Motor neuron (in vitro differentiated cells): ENCODE results near the gene BMP6. TPM values are rescaled to one million over a fixed set of nuclear protein-coding genes. Genes with fewer than 3 reads are reported as not detected.

ENCODE experiments used
- ATAC-seq, 8 experiments: fragments of 200-7000 bp; cut with Tn5 transposase; replicated peaks in 6 of 8; 2 replicates each; pipeline ENCODE4 v1.8.0; 2021; ENCODE audit warnings: mild to moderate bottlenecking in 8 of 8, moderate library complexity in 8 of 8
- H3K27ac ChIP-seq, 2 donors: fragments of 250-450 bp; sonication (Bioruptor Pico); 2 replicates each; pipeline ENCODE4 v1.9.0; 2021; ENCODE audit warnings: antibody characterized with exemption in 2 of 2, mild to moderate bottlenecking in 2 of 2, moderate library complexity in 1 of 2
- H3K4me1 ChIP-seq, 2 donors: fragments of 250-450 bp; sonication (Bioruptor Pico); replicated peaks in 1 of 2; 2 replicates each; pipeline ENCODE4 v1.6.1; 2021; ENCODE audit warnings: antibody characterized with exemption in 2 of 2, mild to moderate bottlenecking in 2 of 2, moderate library complexity in 1 of 2
- H3K4me3 ChIP-seq, 5 donors: fragments of 250-450 bp; sonication (Bioruptor Pico); 2 replicates each; pipeline ENCODE4 v1.9.0; 2021; ENCODE audit warnings: antibody characterized with exemption in 5 of 5, mild to moderate bottlenecking in 5 of 5, moderate library complexity in 4 of 5
- WGBS, 10 experiments: fragments of 450-650 bp; shearing (Covaris generic); methylation state at CpG; one replicate each; pipeline ENCODE4 v1.0.0; 2022; 5-methylcytosine and 5-hydroxymethylcytosine counted together
- in situ Hi-C, 9 experiments: fragments of 400-800 bp; cut with MboI; loops; one replicate each; pipeline ENCODE4 v1.15.0; 2021; ENCODE audit warnings: low sequenced_read_pairs in 9 of 9, low pct_unique_long_range_greater_than_20kb in 2 of 9; ENCODE audit not compliant: unreplicated experiment in 9 of 9
- total RNA-seq, 8 experiments: library from RNA; unstranded; fragments of 300-600 nt; gene quantifications; 2 replicates each; pipeline versions ENCODE4 v1.2.3 to v1.2.4, GENCODE V29; 2022

BMP6 gene
- total RNA-seq, 8 experiments from 2014 or later: 0.51 to 10.9 (median 1.1) TPM

- WGBS, 10 experiments: 89 to 98% (median 94%) methylated on average over 4 to 9 of the region's 9 CpGs; no CpG with 5 or more reads in 5 of the 10 experiments
- H3K4me1 ChIP-seq: no peaks in the 10 kb centered on the region
- no peak overlapping the region for H3K4me3 ChIP-seq
- ATAC-seq: no peak
- no peak overlapping the region for H3K27ac ChIP-seq
- in situ Hi-C loops: no loop called here
Measured at GRCh38 chr6:7901056-7901455, 175.2 kb downstream of the BMP6 start.

GRCh38 chr6:7901780-7902179 lies 175.9 kb downstream of the BMP6 start:
- ATAC-seq: no peak
- WGBS, 10 experiments: 63 to 100% (median 100%) methylated on average over 1 to 4 of the region's 4 CpGs; no CpG with 5 or more reads in 3 of the 10 experiments
- Histone ChIP-seq H3K4me3 (no peak overlapping the region), H3K4me1 (no peaks in the 10 kb centered on the region), H3K27ac (no peak overlapping the region)
- in situ Hi-C loops: no loop called here

- H3K27ac ChIP-seq: no peak overlapping the region
- 68 to 90% (median 86%) methylated on average over 2 to 7 of the region's 8 CpGs; no CpG with 5 or more reads in 6 of the 10 experiments for WGBS, 10 experiments
- ATAC-seq: no peak
- no peaks in the 10 kb centered on the region for H3K4me1 ChIP-seq
- no peak overlapping the region for H3K4me3 ChIP-seq
- in situ Hi-C loops: no loop called here
Measured at GRCh38 chr6:7902221-7902620, 176.3 kb downstream of the BMP6 start.

GRCh38 chr6:7902867-7903266 lies 177.0 kb downstream of the BMP6 start:
- Histone ChIP-seq H3K4me1 (no peaks in the 10 kb centered on the region), H3K27ac (no peak overlapping the region), H3K4me3 (no peak overlapping the region)
- WGBS, 10 experiments: 92 to 100% (median 100%) methylated on average over 1 of the region's 1 CpG; no CpG with 5 or more reads in 4 of the 10 experiments
- no peak for ATAC-seq
- in situ Hi-C loops: no loop called here

GRCh38 chr6:7903673-7904072 lies 177.8 kb downstream of the BMP6 start:
- 93 to 100% (median 100%) methylated on average over 1 to 3 of the region's 3 CpGs; no CpG with 5 or more reads in 4 of the 10 experiments for WGBS, 10 experiments
- Histone ChIP-seq H3K4me1 (peaks cover 3% of the 10 kb centered on the region in 2 donors), H3K27ac (no peak overlapping the region), H3K4me3 (no peak overlapping the region)
- ATAC-seq: peak in 1 of 8 experiments; percentile 46
- in situ Hi-C loops: no loop called here

- no peak for ATAC-seq
- Histone ChIP-seq H3K4me3 (no peak overlapping the region), H3K27ac (no peak overlapping the region), H3K4me1 (peaks cover 3 to 8% of the 10 kb centered on the region in 2 donors)
- 71 to 100% (median 90%) methylated on average over 1 to 5 of the region's 5 CpGs; no CpG with 5 or more reads in 1 of the 10 experiments for WGBS, 10 experiments
- in situ Hi-C loops: no loop called here
Measured at GRCh38 chr6:7904654-7905319, 178.9 kb downstream of the BMP6 start.

GRCh38 chr6:7905416-7905815 lies 179.5 kb downstream of the BMP6 start:
- 75 to 100% (median 94%) methylated on average over 1 to 2 of the region's 2 CpGs; no CpG with 5 or more reads in 1 of the 10 experiments for WGBS, 10 experiments
- in situ Hi-C loops: no loop called here
- no peak for ATAC-seq

GRCh38 chr6:7906741-7907140 lies 180.8 kb downstream of the BMP6 start:
- Histone ChIP-seq H3K27ac (no peak overlapping the region), H3K4me1 (peaks cover 3 to 8% of the 10 kb centered on the region in 2 donors), H3K4me3 (no peak overlapping the region)
- in situ Hi-C loops: no loop called here
- WGBS, 10 experiments: 80 to 100% (median 93%) methylated on average over 1 to 3 of the region's 4 CpGs; no CpG with 5 or more reads in 1 of the 10 experiments
- no peak for ATAC-seq

More at GRCh38 chr6:7905416-7905815, 179.5 kb downstream of the BMP6 start:
- peaks cover 3 to 8% of the 10 kb centered on the region in 2 donors for H3K4me1 ChIP-seq
- no peak overlapping the region for H3K27ac ChIP-seq
- no peak overlapping the region for H3K4me3 ChIP-seq

GRCh38 chr6:7907159-7907558 lies 181.3 kb downstream of the BMP6 start:
- Histone ChIP-seq H3K4me3 (no peak overlapping the region), H3K4me1 (peaks cover 3 to 8% of the 10 kb centered on the region in 2 donors), H3K27ac (no peak overlapping the region)
- no peak for ATAC-seq
- in situ Hi-C loops: no loop called here
- 80 to 100% (median 97%) methylated on average over 1 to 4 of the region's 4 CpGs; no CpG with 5 or more reads in 4 of the 10 experiments for WGBS, 10 experiments

GRCh38 chr6:7909323-7910276 lies 183.7 kb downstream of the BMP6 start:
- Histone ChIP-seq H3K4me1 (peaks cover 3 to 8% of the 10 kb centered on the region in 2 donors), H3K27ac (peak overlapping the region; percentile 60 to 80), H3K4me3 (peak overlapping the region; percentile 63 to 89 (median 73))
- in situ Hi-C loops: no loop called here
- ATAC-seq: peak; percentile 56 to 74 (median 70)
- 0 to 23% (median 0%) methylated on average over 1 to 15 of the region's 66 CpGs; no CpG with 5 or more reads in 3 of the 10 experiments for whole genome bisulfite sequencing, 10 experiments

GRCh38 chr6:7910298-7910653 lies 184.4 kb downstream of the BMP6 start:
- H3K4me3 ChIP-seq: peak overlapping the region; percentile 63 to 89 (median 73)
- peak overlapping the region; percentile 60 to 80 for H3K27ac ChIP-seq
- in situ Hi-C loops: no loop called here
- peak; percentile 30 to 68 (median 60) for ATAC-seq
- WGBS, 10 experiments: no CpG with 5 or more reads among the region's 57 CpGs
- H3K4me1 ChIP-seq: peaks cover 3 to 8% of the 10 kb centered on the region in 2 donors

GRCh38 chr6:7910654-7911344 lies 184.9 kb downstream of the BMP6 start, which contains the start of gene TXNDC5:
Gene TXNDC5, minus strand, starts transcription at chr6:7910788. Its CDS starts 12 bp downstream, at chr6:7910776.
- ATAC-seq: peak; percentile 76 to 86 (median 80)
- 5 to 38% (median 32%) methylated on average over 3 of the region's 75 CpGs; no CpG with 5 or more reads in 6 of the 10 experiments for WGBS, 10 experiments
- peaks cover 3 to 8% of the 10 kb centered on the region in 2 donors for H3K4me1 ChIP-seq
- in situ Hi-C loops: no loop called here
- H3K4me3 ChIP-seq: peak within 1 kb of the TSS; percentile 63 to 89 (median 73)
- peak within 1 kb of the TSS; percentile 60 to 80 for H3K27ac ChIP-seq
